Measurements from ENCODE around the gene CYFIP1.

Gene CYFIP1

DNA sequence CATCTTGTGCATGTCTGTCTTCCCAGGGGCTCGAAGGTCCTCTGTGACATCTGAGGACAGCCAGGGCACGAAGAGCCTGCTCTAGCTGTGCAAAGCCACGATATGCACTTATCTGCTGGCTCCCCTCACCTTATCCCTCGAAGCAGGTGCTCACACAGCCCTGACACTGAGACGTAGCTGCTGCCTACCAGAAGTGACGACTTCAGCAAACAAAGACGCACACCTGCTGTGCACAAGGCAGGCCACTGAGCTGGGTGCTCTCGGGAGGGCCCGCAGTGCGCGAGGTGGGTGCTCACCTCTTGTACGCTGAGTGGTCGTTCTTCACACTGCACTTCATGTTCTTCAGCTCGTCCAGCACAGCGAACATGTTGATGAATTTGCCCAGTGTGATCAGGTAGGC, 37.3 kb downstream of the CYFIP1 start:
- H3K4me3 Mint-ChIP-seq, result no peak overlapping the region
- no peak overlapping the region for H3K27ac Mint-ChIP-seq
- no peaks in the 10 kb centered on the region for H3K27me3 Mint-ChIP-seq (ENCODE audit: low read depth)
- TF ChIP-seq, protein P1, sequence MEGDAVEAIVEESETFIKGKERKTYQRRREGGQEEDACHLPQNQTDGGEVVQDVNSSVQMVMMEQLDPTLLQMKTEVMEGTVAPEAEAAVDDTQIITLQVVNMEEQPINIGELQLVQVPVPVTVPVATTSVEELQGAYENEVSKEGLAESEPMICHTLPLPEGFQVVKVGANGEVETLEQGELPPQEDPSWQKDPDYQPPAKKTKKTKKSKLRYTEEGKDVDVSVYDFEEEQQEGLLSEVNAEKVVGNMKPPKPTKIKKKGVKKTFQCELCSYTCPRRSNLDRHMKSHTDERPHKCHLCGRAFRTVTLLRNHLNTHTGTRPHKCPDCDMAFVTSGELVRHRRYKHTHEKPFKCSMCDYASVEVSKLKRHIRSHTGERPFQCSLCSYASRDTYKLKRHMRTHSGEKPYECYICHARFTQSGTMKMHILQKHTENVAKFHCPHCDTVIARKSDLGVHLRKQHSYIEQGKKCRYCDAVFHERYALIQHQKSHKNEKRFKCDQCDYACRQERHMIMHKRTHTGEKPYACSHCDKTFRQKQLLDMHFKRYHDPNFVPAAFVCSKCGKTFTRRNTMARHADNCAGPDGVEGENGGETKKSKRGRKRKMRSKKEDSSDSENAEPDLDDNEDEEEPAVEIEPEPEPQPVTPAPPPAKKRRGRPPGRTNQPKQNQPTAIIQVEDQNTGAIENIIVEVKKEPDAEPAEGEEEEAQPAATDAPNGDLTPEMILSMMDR (IDR thresholded peaks at IDR 0.05; ENCODE audit: unreplicated experiment in 3 of 3), result no peak
- no peaks in the 10 kb centered on the region for H3K4me1 Mint-ChIP-seq
- H3K9me3 Mint-ChIP-seq, result no peaks in the 10 kb centered on the region
- peaks cover 26% of the 10 kb centered on the region for H3K36me3 Mint-ChIP-seq (ENCODE audit: low read depth)

DNA sequence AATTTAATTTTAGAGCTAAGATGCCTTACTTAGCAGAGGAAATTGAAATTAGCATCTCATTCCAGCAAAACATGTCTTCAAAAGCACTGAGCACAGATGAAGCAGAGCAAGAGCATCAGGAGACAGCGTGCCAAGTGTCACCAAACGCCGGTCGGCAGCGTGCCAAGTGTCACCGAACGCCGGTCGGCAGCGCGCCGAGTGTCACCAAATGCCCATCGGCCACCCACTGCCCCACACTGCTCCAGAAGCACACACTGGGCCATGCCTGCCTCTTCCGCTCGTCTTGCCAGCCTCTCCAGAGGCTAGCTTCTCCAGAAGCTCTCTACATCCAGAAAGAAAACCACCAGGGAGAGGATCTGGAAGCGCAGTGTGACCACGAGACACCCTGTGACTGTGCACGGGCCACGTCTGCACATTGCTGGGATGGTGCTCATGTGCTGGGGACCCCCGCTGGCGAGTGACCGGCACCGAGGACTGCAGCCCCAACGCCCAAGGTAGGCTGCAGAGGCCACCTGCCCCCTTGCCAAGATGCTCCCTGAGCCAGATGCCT, 37.8 kb downstream of the CYFIP1 start:
- Mint-ChIP-seq H3K36me3 (ENCODE audit: low read depth) (peaks cover 26% of the 10 kb centered on the region), H3K27ac (no peak overlapping the region), H3K9me3 (no peaks in the 10 kb centered on the region), H3K4me1 (no peaks in the 10 kb centered on the region), H3K27me3 (ENCODE audit: low read depth) (no peaks in the 10 kb centered on the region), H3K4me3 (no peak overlapping the region)
- TF ChIP-seq, protein P1 (IDR thresholded peaks at IDR 0.05; ENCODE audit: unreplicated experiment in 3 of 3), result no peak

DNA sequence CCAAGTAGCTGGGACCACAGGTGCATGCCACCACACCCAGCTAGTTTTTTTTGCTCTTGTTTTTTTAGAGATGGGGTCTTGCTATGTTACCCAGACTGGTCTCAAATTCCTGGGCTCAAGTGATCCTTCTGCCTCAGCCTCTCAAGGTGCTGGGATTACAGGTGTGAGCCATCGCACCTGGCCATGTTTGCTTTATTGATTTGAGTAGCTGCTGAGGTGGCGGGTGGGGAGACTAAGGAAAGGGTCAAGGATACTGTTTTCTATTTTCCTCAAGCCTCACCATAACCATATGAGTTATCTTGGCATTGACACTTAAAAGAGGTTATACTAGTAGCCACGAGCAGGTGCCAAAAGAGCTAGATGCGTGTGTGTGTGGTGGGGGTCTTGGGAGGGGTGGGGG, 39.0 kb downstream of the CYFIP1 start:
- H3K9me3 Mint-ChIP-seq, result no peaks in the 10 kb centered on the region
- H3K4me1 Mint-ChIP-seq, result no peaks in the 10 kb centered on the region
- peaks cover 34% of the 10 kb centered on the region for H3K36me3 Mint-ChIP-seq (ENCODE audit: low read depth)
- H3K27ac Mint-ChIP-seq, result no peak overlapping the region
- H3K27me3 Mint-ChIP-seq (ENCODE audit: low read depth), result no peaks in the 10 kb centered on the region
- TF ChIP-seq, protein P1 (IDR thresholded peaks at IDR 0.05; ENCODE audit: unreplicated experiment in 3 of 3), result no peak
- no peak overlapping the region for H3K4me3 Mint-ChIP-seq

DNA sequence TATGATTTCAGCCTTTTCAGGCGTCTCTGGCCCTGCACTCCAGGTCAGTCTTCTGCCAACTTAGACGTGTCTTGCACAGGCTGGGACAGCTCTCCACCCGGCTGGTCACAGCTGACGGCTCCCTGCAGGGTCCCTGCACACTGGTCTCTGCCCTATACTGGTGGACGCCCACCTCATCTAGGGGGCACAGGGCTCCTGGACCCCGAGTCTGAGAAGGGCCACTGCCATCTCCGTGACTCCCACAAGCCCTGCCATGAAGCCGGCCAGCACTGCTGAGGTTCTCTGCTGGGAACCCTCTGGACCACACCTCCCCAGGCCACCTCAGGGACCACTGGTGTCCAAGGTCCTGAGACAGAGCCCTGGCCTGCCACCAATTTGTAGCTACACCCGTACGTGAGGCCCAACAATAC, 40.5 kb downstream of the CYFIP1 start:
- TF ChIP-seq, protein P1 (IDR thresholded peaks at IDR 0.05; ENCODE audit: unreplicated experiment in 3 of 3), result no peak
- no peaks in the 10 kb centered on the region for H3K27me3 Mint-ChIP-seq (ENCODE audit: low read depth)
- no peak overlapping the region for H3K27ac Mint-ChIP-seq
- no peaks in the 10 kb centered on the region for H3K4me1 Mint-ChIP-seq
- no peak overlapping the region for H3K4me3 Mint-ChIP-seq
- no peaks in the 10 kb centered on the region for H3K9me3 Mint-ChIP-seq
- H3K36me3 Mint-ChIP-seq (ENCODE audit: low read depth), result peaks cover 49% of the 10 kb centered on the region

DNA sequence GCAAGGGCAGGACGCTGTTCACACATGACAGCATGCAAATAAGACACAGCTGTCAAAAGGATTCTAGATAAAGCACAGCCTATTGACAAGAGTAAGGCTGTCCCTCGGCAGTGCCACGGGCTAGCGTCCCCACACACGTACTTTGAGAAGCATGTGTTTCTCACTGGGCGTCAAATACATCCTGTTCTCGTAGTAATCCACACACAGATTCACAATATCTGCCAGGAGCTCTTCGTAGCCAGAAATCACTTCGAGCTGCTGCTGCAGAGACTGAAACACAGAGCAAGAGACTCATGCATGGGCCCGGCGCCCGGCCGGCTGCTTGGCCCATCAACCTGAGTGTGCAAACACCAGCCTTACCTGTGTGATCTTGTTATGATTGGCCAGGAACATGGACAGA, 41.1 kb downstream of the CYFIP1 start:
- H3K27ac Mint-ChIP-seq, result no peak overlapping the region
- H3K36me3 Mint-ChIP-seq (ENCODE audit: low read depth), result peaks cover 47% of the 10 kb centered on the region
- H3K9me3 Mint-ChIP-seq, result no peaks in the 10 kb centered on the region
- H3K27me3 Mint-ChIP-seq (ENCODE audit: low read depth), result no peaks in the 10 kb centered on the region
- H3K4me1 Mint-ChIP-seq, result no peaks in the 10 kb centered on the region
- TF ChIP-seq, protein P1 (IDR thresholded peaks at IDR 0.05; ENCODE audit: unreplicated experiment in 3 of 3), result no peak
- H3K4me3 Mint-ChIP-seq, result no peak overlapping the region

Measured in nephron (organoid).